ENCODE measurements around the gene MEDAG. TPM values are rescaled to one million over a fixed set of nuclear protein-coding genes. Genes with fewer than 3 reads are reported as not detected.

Gene MEDAG
- total RNA-seq, 2 experiments from 2014 or later, result not detected

DNA sequence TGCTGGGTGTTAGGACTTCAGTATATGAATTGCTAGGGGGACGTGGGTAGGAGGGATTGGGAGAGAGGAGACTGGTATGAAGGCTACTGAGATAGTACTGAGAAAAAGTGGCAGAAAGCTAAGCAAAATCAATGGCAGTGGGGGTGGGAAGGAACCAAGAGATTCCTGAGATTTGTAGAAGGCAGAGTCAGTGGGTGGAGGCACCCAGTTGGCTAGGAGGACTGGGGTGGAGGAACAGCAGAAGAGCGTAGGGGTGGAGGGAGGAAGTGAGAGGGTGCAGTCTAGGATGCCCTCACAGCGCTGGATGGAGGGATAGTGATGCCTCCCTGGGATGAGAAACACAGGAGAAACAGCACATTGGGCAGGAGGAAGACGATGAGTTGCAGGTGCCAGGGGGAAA, 5.6 kb upstream of the MEDAG start:
- H3K4me1 Mint-ChIP-seq (ENCODE audit: low read depth), result peaks cover 21% of the 10 kb centered on the region
- no peaks in the 10 kb centered on the region for H3K36me3 Mint-ChIP-seq
- ChIA-PET CTCF (interaction anchor here (1.1 to 1.3 kb wide), 2 partner anchors 8 to 144 kb away, joined by 3 read pairs; no protein-coding TSS in a partner anchor), POLR2A (no interaction called here)
- no peak for DNase-seq
- H3K9me3 Mint-ChIP-seq, result no peaks in the 10 kb centered on the region
- H3K4me3 Mint-ChIP-seq, result no peak overlapping the region
- no peak overlapping the region for H3K27ac Mint-ChIP-seq
- intact Hi-C loops (cut with micrococcal nuclease), result no loop called here
- H3K27me3 Mint-ChIP-seq, result peaks cover 40% of the 10 kb centered on the region

DNA sequence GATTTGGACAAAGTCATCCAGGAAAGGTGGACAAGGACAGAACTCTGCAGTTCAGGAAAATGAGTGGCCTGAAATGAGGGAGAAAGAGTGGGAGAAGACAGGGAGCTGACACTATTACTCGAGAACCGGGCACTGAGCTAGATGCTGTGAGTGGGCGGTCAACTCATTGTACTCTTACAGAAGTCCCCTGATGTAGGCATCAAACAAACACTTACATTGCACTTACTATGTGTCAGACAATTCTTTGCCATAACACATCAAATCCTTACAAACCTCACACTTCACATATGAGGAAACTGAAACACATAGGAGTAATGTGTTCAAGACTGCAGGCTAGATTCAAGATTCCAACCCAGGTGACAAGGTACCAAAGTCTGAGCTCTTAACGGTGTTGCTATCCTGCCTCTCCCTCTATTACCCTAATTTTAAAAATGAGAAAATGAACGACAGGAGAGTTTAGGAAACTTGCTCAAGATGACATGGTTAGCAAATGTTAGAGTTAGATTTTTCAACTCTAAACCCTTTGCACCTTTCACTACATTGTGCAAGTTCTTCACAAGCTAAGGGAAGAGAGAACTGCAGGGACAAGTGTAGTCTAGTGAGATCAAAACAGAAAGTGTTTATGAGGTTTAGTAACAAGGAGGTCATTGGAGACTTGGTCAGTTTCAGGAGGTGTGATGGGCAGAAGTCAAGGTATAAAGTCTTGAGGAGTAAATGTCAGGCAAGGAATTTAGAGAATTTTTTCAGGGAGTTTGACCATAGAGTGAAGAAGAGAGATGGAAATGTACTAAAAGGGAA, 4.9 kb upstream of the MEDAG start:
- intact Hi-C loops (cut with micrococcal nuclease), result no loop called here
- H3K27ac Mint-ChIP-seq, result no peak overlapping the region
- no peaks in the 10 kb centered on the region for H3K36me3 Mint-ChIP-seq
- H3K4me3 Mint-ChIP-seq, result no peak overlapping the region
- H3K27me3 Mint-ChIP-seq, result peaks cover 40% of the 10 kb centered on the region
- ChIA-PET CTCF (interaction anchor here (1.1 to 1.3 kb wide), 2 partner anchors 9 to 144 kb away, joined by 3 read pairs; no protein-coding TSS in a partner anchor), POLR2A (no interaction called here)
- no peaks in the 10 kb centered on the region for H3K9me3 Mint-ChIP-seq
- H3K4me1 Mint-ChIP-seq (ENCODE audit: low read depth), result peaks cover 22% of the 10 kb centered on the region
- DNase-seq, result peak; percentile 23

DNA sequence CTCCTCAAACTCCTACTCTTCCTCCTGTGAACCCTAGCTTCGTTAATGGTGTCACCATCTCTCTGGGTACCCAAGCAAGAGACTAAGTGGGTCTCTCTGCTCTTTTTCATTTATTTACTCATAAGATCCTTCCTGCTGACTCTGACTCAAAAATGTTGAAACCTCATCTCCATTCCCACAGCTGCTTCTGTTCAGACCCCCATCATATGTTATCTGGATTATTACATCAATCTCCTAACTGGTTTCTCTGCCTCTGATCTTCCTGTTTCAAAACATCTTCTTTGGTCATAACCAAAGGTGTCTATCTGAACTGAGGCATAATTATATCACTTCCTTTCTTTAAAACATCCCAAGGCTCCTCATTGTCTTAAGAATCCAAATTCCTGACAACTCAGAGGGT, 2.0 kb upstream of the MEDAG start:
- no peak overlapping the region for H3K4me3 Mint-ChIP-seq
- no peak for DNase-seq
- H3K36me3 Mint-ChIP-seq, result no peaks in the 10 kb centered on the region
- H3K9me3 Mint-ChIP-seq, result no peaks in the 10 kb centered on the region
- ChIA-PET POLR2A (no interaction called here), CTCF (no interaction called here)
- H3K27ac Mint-ChIP-seq, result no peak overlapping the region
- H3K4me1 Mint-ChIP-seq (ENCODE audit: low read depth), result peaks cover 14% of the 10 kb centered on the region
- peaks cover 46% of the 10 kb centered on the region for H3K27me3 Mint-ChIP-seq
- intact Hi-C loops (cut with micrococcal nuclease), result no loop called here

DNA sequence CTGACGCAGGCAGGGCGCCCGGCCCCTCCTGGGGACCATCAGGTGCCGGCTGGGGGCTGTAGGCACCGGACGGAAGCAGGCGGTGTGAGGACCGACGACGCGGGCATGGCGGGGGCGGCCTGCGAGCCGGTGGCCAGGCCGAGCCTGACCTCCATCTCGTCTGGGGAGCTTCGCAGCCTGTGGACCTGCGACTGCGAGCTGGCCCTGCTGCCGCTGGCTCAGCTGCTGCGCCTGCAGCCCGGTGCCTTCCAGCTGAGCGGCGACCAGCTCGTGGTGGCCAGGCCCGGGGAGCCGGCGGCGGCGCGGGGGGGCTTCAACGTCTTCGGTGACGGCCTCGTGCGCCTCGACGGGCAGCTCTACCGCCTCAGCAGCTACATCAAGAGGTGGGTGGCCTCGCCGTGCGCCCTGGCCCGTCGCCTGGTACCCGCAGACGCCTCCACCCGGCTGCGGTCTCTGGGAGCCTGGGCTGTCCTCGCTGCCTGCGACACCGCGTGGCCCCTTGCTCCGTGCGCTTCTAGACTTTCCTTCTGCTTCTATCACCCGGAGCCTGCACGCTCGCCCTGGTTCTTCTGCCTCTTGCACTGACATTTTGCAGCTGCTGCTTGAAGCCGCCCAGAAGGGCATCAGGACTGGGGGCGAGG, 460 bp downstream of the MEDAG start:
- Mint-ChIP-seq H3K4me1 (ENCODE audit: low read depth) (peaks cover 3% of the 10 kb centered on the region), H3K27me3 (peaks cover 47% of the 10 kb centered on the region), H3K9me3 (no peaks in the 10 kb centered on the region), H3K36me3 (no peaks in the 10 kb centered on the region), H3K27ac (no peak overlapping the region), H3K4me3 (no peak overlapping the region)
- ChIA-PET CTCF (no interaction called here), POLR2A (no interaction called here)
- DNase-seq, result no peak
- intact Hi-C loops (cut with micrococcal nuclease), result no loop called here

DNA sequence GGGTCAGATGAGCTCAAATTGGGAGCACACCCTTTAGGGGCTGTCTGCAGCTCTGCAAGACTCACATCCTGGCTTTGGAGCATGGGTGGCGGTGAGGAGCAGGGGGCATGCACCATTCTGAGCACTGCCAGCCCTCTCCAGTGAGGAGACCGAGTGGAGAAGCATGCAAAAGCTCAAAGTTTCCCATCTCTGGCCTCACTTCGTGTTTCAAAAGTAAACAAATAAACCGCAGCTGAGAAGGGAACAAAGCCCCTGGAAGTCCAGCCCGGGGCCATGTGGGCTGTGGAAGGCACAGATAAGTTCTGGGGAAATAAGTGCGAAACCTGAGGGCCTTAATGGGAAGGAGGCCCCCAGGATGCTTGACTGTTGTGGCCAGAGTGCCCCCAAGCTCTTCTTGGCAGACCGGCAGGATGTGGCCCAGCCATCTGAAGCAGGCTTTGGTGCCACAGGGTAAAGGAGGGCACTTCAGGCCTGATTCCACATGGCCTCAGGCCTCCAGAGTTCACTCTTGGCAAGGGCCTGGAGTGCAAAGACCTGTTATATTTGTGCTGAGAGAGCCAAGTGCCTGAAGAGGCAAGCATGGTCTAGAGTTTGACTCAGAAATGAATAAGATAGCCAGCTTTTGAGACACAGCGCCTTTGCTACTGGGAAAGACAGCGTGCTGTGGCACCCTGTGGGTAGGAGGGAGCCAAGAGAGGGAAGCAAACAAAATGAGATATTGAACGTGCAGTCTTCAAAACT, 1.2 kb downstream of the MEDAG start:
- intact Hi-C loops (cut with micrococcal nuclease), result no loop called here
- Mint-ChIP-seq H3K36me3 (no peaks in the 10 kb centered on the region), H3K27ac (no peak overlapping the region), H3K4me3 (no peak overlapping the region), H3K27me3 (peaks cover 47% of the 10 kb centered on the region), H3K9me3 (no peaks in the 10 kb centered on the region), H3K4me1 (ENCODE audit: low read depth) (peaks cover 3% of the 10 kb centered on the region)
- ChIA-PET CTCF (no interaction called here), POLR2A (no interaction called here)
- DNase-seq, result no peak

DNA sequence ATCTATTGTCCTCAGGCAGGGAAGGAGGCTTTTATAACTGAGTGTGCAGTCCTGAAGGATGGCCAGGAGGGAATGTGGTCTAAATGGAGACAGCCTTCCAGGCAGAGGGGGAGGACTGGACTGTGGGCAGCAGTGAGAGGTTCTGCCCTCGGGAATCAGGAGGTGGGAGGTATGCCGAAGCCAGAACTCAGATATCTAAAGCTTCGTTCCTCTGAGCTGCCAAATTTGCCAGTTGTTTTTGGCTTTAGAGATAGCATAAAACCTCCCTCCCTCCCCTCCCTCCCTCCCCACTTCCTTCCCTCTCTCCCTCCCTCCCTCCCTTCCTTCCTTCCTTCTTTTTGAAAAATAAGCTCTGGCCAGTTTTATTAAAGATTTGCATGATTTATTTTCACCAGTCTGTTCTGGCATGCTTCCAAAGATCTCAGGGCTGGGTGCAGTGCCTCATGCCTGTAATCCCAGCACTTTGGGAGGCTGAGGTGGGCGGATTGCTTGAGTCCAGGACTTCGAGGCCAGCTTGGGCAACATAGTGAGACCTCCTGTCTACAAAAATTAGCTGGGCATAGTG, 2.4 kb downstream of the MEDAG start:
- H3K9me3 Mint-ChIP-seq, result no peaks in the 10 kb centered on the region
- no peak overlapping the region for H3K4me3 Mint-ChIP-seq
- DNase-seq, result no peak
- intact Hi-C loops (cut with micrococcal nuclease), result no loop called here
- H3K27ac Mint-ChIP-seq, result no peak overlapping the region
- H3K27me3 Mint-ChIP-seq, result peaks cover 47% of the 10 kb centered on the region
- H3K36me3 Mint-ChIP-seq, result no peaks in the 10 kb centered on the region
- CTCF ChIA-PET, result interaction anchor here (0.8 kb wide), 1 partner anchor 43 kb away, joined by 3 read pairs; no protein-coding TSS in a partner anchor
- POLR2A ChIA-PET, result no interaction called here
- peaks cover 3% of the 10 kb centered on the region for H3K4me1 Mint-ChIP-seq (ENCODE audit: low read depth)

DNA sequence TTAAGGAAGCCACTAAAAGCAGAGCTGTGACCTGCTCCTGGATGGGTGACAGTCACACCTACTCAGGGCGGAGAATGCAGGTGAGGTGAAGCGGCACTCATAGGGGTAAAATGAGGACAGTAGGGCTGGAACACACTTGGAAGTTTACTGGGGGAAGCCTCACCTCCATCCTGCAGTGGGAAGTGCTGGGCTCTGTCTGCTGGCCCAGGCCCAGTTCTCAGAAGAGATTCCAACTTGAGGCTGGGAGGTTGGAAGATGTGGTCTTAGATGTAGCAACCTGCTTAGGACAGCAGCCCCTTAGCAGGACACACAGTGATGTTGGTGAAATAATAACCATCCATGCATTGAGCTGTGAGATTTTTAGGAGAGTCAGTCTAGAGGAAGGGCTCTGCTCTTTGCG, 4.6 kb downstream of the MEDAG start:
- H3K36me3 Mint-ChIP-seq, result no peaks in the 10 kb centered on the region
- POLR2A ChIA-PET, result no interaction called here
- no peak for DNase-seq
- intact Hi-C loops (cut with micrococcal nuclease), result no loop called here
- no peak overlapping the region for H3K4me3 Mint-ChIP-seq
- no peaks in the 10 kb centered on the region for H3K4me1 Mint-ChIP-seq (ENCODE audit: low read depth)
- H3K9me3 Mint-ChIP-seq, result no peaks in the 10 kb centered on the region
- peaks cover 29% of the 10 kb centered on the region for H3K27me3 Mint-ChIP-seq
- CTCF ChIA-PET, result no interaction called here
- H3K27ac Mint-ChIP-seq, result no peak overlapping the region

DNA sequence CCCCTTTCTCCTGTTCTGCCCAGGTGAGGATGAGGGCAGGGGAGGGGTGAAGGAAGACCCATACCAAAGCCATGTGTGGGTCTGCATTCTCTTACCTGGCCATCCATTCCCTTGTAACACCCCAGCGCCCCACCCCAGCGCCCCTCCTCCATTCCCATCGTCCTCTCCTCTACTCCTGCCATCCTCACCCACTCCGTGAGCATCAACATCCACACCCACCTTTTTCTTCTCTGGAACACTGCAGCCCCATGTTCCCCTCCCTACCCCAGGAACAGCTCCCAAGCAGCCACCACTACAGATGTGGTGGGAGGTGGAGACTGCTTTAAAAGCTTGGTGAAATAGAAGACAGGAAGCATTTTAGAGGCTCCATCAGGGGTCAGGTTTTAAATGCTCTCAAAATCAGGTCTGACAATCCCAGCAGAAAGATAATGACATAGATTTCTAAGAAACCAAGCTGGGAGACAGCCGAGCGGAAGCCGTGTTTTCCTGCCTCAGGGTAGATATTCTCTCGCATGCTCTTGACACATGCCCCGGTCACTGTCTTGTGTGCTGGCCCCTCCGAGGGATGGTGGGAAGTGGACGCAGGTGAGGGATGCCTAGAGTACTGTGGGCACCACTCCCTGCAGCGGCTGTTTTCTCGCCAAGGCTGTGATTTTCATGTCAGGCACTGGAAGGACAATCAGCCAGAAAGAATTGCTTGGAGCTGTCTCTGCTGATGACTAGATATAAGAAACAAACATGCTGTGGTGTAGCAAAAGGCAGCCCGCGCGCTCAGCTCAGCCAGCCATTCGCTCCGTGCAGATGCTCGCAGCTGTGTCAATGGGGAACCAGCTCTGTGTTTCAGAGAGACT, 9.8 kb downstream of the MEDAG start:
- Mint-ChIP-seq H3K9me3 (no peaks in the 10 kb centered on the region), H3K4me3 (no peak overlapping the region), H3K36me3 (no peaks in the 10 kb centered on the region), H3K27ac (no peak overlapping the region), H3K27me3 (peaks cover 31% of the 10 kb centered on the region), H3K4me1 (ENCODE audit: low read depth) (no peaks in the 10 kb centered on the region)
- DNase-seq, result no peak
- ChIA-PET POLR2A (no interaction called here), CTCF (no interaction called here)
- intact Hi-C loops (cut with micrococcal nuclease), result no loop called here

DNA sequence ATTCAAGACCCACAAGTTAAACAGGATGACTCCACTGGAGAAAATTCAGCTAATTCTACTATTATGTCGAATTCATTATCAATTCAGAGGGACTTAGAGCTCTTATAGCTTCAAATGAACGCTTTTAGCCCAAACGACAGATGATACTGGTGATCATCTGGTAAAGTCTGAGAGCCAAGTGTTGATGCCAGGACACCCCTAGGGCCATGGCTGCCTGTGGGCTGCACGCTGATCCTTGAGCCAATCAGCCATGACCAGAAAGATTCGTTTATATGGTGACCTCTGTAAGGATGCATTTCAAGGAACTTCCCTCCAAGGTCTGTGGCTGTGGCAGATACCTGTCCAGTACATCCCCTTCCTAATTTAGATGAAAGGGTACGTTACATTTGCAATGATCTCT, 10.9 kb downstream of the MEDAG start:
- ChIA-PET POLR2A (no interaction called here), CTCF (no interaction called here)
- H3K27ac Mint-ChIP-seq, result no peak overlapping the region
- H3K4me3 Mint-ChIP-seq, result no peak overlapping the region
- intact Hi-C loops (cut with micrococcal nuclease), result no loop called here
- H3K36me3 Mint-ChIP-seq, result no peaks in the 10 kb centered on the region
- DNase-seq, result no peak
- no peaks in the 10 kb centered on the region for H3K9me3 Mint-ChIP-seq
- no peaks in the 10 kb centered on the region for H3K4me1 Mint-ChIP-seq (ENCODE audit: low read depth)
- H3K27me3 Mint-ChIP-seq, result peaks cover 31% of the 10 kb centered on the region

DNA sequence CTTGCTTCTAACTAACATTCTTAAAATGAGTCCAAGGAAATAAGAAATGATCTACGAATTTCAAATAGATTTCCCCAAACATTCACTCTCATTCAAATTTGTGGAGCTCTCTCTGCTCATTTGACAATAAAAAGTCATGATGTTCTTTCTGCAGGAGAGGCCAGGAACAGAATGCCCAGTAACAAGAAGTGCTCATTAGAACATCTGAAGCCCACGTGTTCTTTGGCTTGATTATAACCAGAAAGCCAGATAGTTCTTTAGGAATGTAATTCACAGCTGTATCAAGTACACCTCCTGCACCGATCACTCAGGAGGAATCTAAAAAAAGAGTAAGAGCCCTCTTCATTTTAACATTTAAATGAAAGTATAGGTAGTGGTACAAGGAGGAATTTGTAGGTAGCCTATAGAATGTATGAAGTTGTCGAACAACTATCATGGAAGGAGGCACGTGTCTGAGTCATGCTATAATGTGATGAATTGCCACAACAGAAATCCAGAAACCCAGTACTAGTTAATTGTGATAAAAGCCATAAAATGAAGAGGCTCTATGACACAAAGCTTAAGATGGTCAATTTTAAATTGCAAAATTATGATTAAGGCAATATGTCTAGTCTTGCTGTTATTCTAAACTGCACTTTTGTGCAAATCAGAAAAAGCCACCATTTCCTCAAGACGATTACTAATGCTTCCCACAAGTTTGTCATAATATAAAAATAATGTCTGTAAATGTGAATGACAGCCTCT, 12.8 kb downstream of the MEDAG start:
- Mint-ChIP-seq H3K4me3 (no peak overlapping the region), H3K9me3 (no peaks in the 10 kb centered on the region), H3K4me1 (ENCODE audit: low read depth) (no peaks in the 10 kb centered on the region), H3K27ac (no peak overlapping the region), H3K36me3 (no peaks in the 10 kb centered on the region), H3K27me3 (peaks cover 28% of the 10 kb centered on the region)
- intact Hi-C loops (cut with micrococcal nuclease), result no loop called here
- POLR2A ChIA-PET, result no interaction called here
- no peak for DNase-seq
- CTCF ChIA-PET, result no interaction called here

DNA sequence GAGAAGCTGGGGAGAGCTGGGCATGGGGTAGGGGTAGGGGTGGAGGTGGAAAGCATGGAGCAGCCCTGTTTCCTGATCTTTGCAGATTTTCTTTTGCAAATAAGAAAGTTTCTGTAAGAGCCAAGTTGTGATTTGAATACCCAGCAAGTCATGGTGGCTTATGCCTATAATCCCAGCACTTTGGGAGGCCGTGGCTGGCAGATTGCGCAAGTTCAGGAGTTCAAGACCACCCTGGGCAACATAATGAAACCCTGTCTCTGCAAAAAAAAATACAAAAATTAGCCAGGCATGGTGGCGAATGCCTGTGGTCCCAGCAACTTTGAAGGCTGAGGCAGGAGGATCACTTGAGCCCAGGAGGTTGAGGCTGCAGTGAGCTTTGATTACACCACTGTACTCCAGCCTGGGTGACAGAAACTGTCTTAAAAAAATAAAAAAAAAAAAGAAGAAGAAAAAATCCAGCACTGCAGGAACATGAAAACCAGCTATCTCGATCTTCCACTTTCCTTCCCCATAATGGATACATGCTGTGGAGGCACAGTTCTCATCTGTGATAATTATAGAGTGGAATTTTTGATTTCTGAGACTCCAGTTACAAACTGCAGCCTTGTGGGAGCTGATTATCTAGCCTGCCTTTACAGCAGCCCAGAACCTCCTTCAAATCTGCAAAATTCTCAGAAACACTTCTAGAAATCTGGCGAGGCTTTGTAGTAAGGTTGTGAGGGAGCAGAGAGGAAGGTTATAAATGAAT, 14.3 kb downstream of the MEDAG start:
- Mint-ChIP-seq H3K27me3 (peaks cover 25% of the 10 kb centered on the region), H3K36me3 (no peaks in the 10 kb centered on the region), H3K4me1 (ENCODE audit: low read depth) (peaks cover 1% of the 10 kb centered on the region), H3K4me3 (no peak overlapping the region), H3K27ac (no peak overlapping the region), H3K9me3 (no peaks in the 10 kb centered on the region)
- DNase-seq, result no peak
- intact Hi-C loops (cut with micrococcal nuclease), result no loop called here
- ChIA-PET CTCF (no interaction called here), POLR2A (no interaction called here)

All from activated CD4-positive, alpha-beta memory T cell treated with anti-CD3 and anti-CD28 coated beads for 36 hours (primary cell).